ENCODE measurements around the gene GNA15.

DNA sequence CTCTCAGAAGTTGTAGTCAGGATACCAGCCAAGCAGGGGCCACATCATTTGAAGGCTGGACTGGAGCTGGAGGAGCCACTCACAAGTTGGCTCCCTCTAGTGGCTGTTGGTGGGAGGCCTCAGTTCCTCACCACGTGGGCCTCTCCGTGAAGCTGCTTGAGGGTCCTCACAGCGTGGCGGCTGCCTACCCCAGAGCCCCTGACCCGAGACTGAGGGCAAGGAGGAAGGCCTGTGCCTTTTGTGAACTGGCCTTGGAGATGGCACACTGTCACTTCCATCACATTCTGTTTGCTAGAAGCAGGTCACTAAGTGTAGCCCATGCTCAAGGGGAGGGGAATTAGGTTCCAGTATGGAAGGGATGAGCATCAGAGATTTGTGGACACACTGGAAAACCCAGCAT lies 27.1 kb upstream of the GNA15 start:
- TF ChIP-seq, protein P1, sequence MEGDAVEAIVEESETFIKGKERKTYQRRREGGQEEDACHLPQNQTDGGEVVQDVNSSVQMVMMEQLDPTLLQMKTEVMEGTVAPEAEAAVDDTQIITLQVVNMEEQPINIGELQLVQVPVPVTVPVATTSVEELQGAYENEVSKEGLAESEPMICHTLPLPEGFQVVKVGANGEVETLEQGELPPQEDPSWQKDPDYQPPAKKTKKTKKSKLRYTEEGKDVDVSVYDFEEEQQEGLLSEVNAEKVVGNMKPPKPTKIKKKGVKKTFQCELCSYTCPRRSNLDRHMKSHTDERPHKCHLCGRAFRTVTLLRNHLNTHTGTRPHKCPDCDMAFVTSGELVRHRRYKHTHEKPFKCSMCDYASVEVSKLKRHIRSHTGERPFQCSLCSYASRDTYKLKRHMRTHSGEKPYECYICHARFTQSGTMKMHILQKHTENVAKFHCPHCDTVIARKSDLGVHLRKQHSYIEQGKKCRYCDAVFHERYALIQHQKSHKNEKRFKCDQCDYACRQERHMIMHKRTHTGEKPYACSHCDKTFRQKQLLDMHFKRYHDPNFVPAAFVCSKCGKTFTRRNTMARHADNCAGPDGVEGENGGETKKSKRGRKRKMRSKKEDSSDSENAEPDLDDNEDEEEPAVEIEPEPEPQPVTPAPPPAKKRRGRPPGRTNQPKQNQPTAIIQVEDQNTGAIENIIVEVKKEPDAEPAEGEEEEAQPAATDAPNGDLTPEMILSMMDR (IDR thresholded peaks at IDR 0.05) = peak; percentile 60 to 86 (median 76)
- TF ChIP-seq POLR2A (IDR thresholded peaks at IDR 0.05) = no peak

All from esophagus squamous epithelium (tissue), 4 donors.